ENCODE data around the gene NOPCHAP1.

- TF ChIP-seq, protein P1, sequence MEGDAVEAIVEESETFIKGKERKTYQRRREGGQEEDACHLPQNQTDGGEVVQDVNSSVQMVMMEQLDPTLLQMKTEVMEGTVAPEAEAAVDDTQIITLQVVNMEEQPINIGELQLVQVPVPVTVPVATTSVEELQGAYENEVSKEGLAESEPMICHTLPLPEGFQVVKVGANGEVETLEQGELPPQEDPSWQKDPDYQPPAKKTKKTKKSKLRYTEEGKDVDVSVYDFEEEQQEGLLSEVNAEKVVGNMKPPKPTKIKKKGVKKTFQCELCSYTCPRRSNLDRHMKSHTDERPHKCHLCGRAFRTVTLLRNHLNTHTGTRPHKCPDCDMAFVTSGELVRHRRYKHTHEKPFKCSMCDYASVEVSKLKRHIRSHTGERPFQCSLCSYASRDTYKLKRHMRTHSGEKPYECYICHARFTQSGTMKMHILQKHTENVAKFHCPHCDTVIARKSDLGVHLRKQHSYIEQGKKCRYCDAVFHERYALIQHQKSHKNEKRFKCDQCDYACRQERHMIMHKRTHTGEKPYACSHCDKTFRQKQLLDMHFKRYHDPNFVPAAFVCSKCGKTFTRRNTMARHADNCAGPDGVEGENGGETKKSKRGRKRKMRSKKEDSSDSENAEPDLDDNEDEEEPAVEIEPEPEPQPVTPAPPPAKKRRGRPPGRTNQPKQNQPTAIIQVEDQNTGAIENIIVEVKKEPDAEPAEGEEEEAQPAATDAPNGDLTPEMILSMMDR (conservative IDR thresholded peaks at IDR 0.05): no peak
- TF ChIP-seq ZFX (IDR thresholded peaks at IDR 0.05): no peak
These were observed 30.4 kb upstream of the NOPCHAP1 start for GRCh38 chr12:104955703-104956102.
